Activated gamma-delta T cell treated with anti-CD3 and anti-CD28 coated beads, Interleukin-2, amount 50 U/mL, for 16 hours (primary cell): ENCODE measurements around the gene TDRD12.
"Not testable (repeated sequence)": the region's sequence is repeated elsewhere in the genome, so short reads cannot be mapped to it uniquely, and the experiment has no call there.

ENCODE experiments used
- DNase-seq: peaks from one replicate; pipeline ENCODE4 v3.0.0-alpha.2; 2020; ENCODE audit warnings: low read depth

TDRD12 gene

DNA sequence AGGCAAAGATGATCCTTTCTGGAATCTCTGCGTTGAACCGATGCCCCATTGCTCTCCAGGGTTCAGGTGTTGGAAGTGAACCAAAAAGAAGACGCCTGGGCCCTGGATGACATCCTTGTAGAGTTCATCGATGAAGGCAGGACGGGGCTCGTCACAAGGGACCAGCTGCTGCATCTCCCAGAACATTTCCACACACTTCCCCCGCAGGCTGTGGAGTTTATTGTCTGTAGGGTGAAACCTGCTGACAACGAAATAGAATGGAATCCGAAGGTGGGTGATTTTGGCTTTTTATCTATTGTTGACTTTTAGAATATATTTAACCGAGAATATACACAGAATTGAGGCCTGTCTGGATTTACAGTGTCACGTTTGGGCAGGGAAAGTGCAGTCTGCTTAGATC, 91.6 kb downstream of the TDRD12 start:
- no peak for DNase-seq

DNA sequence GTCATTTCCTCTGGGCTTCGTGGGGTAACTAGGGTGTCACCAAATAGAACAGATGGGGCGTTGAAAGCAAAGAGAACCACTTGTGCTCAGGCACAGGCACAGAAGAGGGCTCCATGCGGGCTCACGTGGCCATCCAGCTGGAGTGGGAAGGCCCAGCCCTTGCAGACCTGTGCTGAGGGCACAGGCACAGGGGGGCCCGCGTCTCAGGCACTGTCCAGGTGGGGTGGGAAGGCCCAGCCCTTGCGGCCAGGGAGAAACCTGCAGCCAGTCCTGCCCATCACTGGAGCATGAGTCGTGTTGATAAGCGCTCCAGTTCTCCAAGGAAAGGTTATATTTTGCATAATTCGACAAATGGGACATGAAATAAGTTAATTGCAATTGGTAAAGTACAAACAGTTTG, 92.5 kb downstream of the TDRD12 start:
- DNase-seq = no peak

DNA sequence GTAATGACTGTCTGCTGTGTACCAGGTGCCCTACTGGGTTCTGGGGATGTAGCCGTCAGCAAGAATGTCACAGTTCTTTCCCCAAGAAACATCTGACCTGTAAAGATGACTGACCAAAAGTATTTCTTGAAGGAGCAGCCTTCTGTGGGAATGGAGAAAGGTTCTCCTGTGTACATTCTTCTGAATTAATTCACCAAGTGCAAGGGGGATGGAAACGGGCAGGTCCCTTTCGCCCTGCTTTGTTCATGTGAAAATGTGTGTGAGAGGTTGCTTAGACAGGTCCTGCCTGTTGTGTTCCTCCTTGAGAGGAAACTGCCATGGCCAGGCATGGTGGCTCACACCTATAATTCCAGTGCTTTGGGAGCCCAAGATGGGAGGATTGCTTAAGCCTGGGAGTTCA, 93.0 kb downstream of the TDRD12 start:
- DNase-seq = no peak

DNA sequence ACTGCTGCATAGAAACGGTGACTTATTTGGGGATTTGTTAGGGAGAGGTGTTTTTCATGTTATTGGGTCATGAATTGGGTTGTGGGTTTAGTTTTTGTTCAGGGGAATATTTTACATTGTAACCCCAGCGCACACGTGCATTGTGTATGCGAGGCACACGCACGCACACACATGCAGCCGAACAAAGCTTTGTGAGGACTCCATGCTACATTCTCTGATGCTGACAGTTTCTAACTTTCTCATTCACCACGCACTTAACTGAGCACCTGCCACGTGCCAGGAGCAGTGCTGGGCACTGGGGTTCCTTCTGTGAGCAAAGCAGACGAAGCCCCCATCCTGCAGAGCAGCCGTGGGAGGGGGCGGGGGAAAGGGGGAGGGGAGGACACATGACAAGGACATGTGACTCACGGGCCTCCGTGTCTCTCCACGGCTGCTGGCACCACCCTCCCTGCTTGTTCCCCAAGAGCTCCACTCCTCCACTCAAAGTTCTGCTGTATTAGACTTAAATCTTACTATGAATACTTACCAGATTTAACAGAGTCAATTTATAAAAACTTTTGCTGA, 94.4 kb downstream of the TDRD12 start:
- DNase-seq = no peak

DNA sequence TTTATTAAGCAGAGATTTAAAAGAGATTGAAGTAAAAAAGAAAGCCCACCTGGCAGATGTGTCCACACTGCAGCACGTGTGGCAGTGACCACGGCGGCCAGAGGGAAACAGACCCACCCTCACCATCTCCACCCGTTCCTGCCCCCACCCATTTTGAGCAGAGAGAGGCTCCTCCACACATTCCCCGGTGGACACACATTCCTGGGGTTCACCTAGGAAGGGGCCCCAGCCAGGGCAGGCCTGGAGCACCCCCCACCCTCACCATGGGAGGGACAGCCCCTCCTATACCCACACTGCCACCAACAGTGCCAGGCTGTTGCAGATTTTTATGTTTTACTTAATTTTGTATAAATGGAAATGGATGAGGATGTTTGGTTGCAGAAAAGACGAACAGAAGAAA, 95.1 kb downstream of the TDRD12 start:
- no peak for DNase-seq

DNA sequence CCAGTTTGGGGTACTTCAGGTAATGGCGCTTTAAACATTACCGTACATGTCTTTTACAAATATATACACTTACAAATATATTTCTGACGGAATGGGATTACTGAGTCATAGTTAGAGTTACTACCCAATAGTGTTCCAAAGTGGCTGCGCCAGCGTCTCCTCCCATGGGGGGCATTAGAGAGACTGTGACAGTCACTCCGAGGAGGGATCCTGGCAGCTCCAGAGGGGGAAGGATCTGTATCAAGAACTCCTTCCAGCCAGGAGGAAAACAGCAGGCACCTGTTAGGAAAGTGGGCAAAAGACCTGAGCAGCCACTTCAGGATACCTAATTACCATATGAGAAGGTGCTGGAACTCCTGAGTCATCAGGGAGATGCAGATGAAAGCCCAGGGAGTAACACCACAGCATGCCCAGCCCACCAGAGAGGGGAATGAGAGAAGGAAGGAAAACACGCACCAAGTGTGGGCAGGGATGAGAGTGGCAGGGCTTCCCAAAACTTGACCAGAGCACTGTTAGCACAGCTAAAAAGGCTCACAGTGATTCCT, 97.1 kb downstream of the TDRD12 start:
- no peak for DNase-seq

DNA sequence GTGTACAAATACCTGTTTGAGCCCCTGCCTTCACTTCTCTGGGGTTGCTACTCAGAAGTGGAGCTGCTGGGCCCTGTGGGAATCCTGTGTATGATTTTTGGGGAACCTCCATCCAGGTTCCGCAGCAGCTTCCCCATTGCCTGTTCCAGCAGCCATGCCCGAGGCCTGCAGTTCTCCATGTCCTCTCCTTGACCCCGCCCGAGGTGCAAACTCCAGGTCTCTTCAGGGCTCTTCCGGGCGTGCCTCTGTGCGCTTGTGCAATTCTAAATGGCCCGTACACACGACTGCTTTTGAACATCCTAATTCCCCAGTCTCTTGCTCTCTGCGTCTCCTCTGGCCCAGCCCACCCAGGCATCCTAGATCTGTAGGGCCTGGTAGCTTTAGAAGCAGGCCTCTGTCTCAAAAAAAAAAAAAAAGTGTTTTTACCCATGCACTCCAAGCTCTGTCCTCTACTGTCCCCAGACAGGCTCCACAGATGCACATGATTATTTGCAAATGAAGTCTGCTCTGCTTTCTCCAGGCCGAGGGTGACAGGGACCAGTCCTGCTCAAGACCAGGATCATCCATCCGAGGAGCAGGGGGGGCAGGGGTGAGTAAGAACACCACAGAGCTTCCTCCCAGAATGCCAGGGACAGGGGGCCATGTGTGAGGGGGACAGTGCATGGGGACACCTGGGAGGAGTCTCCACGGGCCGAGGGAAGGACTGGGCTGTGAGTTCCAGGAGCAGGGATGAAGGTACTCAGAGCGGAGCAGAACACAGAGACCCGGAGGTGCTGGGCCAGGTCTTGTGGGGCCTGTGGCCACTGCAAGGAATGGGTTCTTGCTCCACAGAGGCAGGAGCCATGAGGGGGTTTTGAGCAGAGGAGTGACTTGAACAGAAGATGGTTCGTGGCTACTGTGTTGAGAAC, 98.3 kb downstream of the TDRD12 start:
- no peak for DNase-seq

DNA sequence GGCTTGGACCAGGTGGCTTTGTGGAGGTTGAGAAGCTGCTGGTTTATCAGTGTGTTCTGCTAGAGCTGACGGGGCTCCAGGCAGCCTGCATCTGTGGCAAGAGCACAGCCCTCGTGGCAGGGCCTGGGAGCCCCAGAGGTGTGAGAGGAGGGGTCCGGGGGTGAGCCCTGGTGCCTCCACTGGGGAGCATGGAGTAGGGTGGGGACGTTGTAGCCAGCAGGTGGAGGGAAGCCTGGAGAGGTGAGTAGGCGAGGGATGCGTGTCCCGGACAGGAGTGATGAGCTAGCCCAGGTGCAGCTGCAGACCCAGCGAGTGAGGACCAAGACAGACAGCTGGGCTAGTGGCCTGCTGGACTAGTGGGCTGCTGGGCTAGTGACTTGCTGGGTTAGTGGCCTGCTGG, 99.0 kb downstream of the TDRD12 start:
- DNase-seq = no peak

DNA sequence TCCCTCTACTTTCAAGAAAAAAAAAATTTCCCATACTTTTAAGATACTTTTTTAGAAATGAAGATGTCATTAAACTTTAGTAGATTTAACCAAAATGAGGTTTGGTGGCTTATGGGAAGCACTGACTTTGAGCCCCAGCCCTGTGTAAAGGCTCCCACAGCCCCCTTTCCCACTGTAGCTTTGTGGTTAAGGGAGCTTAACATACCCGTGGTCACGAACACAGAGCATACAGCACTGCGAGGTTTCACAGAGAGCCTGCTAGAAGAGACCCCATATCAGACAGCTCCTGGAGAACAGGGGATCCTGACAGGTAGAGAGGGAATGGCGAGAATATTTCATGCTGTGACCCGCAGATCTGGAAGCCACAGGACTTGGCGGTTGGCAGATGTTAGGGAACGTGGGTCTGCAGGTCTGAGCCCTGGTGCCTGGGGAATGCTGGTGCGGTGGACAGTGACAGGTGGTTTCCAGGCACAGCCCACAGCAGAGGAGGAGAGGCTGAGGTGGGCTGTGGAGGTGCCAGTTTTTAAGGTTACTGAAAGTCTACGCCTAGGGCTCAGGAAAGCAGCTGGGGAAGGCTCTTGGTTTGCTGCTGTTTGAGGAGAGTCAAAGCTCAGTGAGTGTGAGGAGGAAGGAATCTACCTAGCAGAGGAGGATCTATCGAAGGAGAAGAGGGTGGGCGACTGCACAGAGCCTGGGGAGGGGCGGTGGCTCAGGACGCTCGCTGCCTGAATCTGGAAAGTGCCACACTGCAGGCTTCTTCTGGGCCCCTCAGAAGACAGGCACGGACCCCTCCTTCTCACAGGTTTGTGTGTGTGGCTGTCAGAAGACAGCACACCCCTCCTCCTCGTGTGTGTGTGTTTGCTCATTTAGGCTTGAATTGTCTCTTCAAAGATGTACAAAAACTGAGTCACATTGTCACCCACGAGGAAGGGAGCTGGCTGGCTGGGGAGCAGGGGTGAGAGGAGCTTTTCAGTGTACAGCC, 100.1 kb downstream of the TDRD12 start:
- DNase-seq = no peak

DNA sequence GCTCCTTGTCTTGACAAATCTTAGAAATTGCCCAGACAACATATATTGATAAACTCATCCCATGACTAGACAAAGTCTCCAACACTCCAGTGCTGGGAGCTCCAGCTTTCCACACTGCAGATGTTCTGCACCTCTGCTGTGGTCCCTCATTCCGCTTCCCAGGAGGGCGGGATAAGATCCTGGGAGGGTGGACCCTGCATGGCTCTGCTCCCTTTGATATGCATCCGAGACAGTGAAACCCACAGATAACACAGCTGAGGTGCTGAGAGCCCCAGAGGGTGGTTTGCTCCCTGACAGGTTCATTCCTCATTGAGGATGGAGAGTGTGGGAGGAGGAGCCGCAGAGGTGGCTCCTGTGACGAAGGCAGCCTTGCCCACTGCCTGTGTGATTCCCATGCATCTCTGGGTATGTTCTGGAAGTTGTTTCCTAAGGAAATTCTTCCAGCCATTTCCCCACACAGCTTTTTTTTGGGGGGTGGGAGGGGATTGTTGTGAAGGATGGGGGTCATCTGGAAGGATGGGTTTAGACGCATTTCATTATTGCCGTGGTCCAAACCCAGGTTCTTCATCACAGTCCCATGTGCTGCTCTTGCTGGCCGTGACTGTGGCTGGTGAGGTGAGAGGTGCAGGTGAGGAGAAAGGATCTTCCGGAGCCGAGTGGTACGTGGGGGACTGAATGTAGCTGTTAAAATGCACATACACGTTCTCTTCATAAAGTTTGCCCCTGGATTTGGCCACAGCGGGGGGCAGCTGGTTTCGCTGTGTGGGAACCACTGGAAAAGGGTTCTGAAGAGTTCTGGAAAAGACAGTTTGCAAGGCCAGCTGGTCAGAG, 103.6 kb downstream of the TDRD12 start:
- no peak for DNase-seq

DNA sequence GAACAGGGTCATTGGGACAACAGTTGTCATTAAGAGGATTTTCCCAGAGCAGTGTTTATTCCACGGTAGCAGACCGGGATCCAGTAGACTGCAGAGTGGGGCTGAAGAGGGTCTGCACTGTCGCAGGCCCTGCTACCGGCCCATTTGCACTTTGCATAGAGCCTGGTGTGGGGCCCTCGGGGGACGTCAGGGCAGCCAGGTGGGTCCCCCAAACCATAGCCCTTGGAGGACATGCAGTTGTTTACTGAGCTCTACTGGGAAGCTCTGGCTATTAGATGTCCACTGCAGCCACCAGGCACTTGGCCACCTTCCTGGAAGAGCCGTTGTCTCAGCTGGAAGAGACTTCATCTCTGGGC, 104.2 kb downstream of the TDRD12 start:
- no peak for DNase-seq

DNA sequence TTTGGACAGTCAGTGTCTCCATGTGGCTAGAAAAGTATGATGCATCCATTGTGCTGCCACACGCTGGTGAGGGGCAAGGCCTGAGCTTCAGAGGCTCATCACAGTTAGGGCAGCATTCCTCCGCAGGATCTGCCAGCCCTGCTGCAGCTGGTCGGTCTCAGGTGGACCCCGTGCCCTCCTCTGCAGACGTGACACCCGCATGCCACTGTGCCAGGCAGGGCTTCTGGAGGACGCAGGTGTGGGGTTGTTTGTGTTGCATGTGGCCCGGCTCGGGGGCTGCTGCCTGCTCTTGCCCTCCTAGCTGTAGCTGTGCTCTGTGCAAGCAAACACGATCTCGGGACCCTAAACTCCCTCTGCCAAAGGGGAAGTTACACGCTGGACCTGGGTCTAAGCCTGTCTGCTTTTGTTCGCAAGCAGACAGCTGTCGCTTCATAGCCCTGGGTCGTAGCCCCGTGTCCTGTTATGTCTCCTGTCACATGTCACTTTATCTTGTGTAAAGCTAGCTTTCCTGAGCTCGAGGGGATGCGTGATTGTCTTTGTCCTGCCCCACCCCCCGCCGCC, 104.7 kb downstream of the TDRD12 start:
- DNase-seq = no peak

DNA sequence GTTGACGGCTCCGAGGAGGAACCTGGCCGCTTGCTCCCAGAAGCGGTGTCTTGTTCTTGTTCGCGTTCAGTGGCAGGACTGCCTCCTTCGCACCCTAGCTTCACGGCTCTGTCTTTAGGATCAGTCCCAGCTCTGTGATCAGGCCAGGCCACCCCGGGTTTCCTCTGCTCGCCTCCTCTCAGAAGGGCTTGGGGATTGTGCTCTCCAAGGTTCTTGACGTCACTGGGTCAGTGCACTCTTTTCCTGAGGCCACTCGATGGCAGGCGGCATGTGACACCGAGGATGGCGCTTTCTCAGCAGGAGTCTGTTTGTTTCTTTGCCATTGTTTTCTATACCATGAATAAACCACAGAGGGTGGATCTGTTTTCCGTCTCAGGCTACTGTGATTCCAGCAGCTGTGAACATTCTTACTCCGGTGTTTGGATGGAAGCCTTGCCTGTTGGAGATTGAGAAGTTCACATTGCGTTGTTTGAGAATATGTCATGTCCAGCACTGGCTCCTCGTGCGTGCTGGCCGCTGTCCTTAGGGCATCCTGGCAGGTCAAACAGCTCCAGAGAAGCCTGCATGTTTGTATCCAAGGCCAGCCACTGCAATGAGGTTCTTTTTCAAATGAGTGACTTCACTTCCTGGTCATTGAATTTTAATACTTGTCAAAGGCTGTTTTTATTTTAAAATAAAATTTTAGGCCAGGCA, 105.5 kb downstream of the TDRD12 start:
- DNase-seq = no peak

DNA sequence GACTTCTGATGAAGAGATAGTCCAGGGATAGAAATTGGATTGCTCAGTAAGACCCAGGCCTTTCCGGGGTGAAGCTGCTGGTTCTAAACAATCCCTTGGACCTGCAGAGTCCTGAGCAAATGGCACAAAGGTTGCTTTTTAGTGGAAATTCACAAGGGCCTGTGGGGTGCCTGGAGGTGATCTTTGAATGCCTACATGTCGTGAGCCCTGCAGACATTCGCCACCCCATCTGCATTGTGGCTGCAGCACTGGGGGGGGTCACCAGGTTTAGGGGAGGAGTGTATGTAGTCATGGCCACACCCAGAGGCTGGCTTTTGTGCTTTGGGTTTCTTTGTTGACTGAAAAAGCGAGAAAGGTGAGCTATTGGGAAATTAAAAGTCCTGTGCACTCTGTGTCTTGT, 108.6 kb downstream of the TDRD12 start:
- no peak for DNase-seq

DNA sequence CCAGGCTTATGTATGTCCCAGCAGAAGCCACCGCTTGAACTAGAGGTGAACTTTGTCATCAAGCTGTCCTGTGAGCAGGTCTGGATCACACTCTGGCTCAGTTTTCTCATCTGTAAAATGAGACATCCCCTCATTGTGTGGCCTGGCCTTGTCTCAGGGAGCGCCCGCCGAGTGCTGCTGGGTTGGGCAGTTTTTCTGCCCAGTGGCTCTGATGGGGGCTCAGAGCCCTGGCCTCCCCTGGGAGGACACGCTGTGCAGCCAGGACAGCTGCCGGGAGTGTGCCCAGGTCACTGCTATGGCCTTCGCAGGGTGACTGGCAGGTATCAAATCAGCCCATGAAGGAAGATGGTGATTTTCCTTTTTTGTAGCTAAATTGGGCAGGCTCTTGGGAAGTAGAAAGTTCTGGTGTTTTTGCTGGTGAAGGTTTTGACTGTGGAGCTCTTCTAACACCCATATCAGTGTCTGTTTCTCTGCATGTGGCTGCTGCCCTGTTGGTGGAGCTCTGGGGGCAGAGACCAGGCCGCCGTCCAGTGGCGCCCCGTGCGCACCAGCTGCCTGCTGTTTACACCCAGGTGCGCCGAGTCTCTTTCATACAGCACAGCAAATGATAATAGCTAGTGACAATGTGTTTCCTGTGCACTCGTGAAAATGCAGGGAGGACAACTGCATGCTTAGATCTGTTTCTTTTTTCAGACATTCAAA, 109.2 kb downstream of the TDRD12 start:
- DNase-seq = no peak

DNA sequence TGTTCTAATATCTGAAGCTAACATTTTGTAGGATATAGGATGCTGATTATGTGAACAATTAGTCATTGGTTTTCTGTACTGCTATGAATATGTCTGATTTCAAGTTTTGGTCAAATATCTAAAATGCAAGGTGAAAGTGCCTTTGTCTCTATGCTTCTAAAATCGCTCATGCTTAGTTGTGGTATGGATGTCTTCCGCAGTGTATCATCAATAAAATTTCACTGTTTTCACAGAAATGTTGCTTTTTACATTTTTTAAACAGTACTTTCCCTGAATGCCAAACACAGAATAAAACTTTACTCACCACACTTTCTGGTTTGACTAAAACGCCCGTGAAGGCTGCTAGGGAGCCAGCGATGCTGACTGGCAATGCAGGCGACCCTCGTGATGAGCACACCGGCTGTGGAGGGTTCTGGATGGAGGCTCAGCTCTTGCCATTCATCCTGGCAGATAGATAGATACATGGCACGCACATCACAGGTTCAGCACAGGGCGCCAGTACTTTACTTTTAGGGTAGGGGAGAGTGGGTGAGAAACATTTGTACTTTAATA, 109.9 kb downstream of the TDRD12 start:
- no peak for DNase-seq

DNA sequence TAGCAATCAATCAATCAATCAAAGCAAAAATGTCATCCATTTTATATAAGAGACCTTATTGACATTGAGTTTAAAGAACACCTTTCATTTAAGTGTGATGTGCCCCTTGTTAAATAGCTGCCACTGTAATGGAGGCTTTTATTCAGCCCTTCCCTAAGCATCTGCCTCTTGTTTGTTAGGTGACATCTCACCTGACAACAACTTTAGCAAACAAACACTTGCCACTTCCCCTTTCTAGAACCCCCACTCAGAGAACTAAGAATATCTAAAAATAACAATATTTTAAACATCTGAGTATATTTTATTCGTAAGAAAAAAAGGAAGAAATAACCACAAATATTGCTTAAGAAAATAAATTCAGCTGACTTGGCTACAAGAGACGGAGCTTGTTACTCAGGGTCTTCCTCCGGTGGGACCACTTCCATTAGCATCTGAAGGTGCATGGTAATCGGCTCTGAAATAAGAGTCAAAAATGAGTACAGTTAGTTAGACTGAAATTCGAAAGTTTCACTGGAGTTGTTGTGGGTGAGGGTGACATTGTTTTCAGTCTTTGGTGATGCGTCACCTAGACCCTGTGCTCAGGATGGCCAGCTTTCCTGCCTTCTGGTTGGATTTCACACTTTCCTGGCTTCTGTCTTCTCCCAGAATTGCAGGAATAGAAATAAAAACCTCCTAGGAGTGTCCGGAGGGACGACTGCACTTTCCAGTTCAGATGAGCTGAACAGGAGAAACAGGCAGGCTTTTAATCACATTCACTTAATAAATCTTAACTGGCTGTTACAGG, 110.9 kb downstream of the TDRD12 start:
- no peak for DNase-seq

DNA sequence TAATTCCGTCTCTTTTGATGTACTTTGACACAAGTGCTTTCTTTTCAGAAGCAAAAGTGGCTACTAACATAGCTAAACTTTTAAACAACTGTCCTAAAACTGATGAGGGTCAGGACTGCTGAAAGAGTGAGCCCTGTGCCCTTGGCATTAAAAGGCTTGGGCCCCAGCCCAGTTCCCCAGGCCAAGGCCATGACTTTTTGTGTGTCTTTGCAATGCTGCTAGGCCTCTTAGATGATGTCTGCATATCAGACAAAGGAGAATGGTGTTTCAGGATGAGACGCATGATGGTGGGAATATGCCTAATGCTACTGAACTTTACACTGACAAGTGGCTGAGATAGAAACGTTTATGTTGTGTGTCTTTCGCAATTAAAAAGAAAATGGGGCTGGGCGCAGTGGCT, 112.0 kb downstream of the TDRD12 start:
- no peak for DNase-seq

DNA sequence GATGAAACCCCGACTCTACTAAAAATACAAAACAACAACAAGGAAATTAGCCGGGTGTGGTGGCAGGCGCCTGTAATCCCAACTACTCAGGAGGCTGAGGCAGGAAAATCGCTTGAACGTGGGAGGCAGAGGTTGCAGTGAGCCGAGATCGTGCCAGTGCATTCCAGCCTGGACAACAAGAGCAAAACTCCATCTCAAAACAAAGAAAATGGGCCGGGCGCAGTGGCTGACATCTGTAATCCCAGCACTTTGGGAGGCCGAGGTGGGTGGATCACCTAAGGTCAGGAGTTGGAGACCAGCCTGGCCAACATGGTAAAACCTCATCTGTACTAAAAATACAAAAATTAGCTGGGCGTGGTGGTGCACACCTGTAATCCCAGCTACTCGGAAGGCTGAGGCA, 112.5 kb downstream of the TDRD12 start:
- DNase-seq = not testable (repeated sequence)
